Subcutaneous abdominal adipose tissue (tissue), 5 donors: ENCODE data around the gene METTL16.
"Not testable (repeated sequence)": the region's sequence is repeated elsewhere in the genome, so short reads cannot be mapped to it uniquely, and the experiment has no call there.

ENCODE experiments used
- H3K27ac ChIP-seq: one replicate; pipeline ENCODE4 v1.7.0; 2013; ENCODE audit warnings: low read depth, mild to moderate bottlenecking, inconsistent platforms, low read length, moderate library complexity
- H3K27me3 ChIP-seq, 5 donors: one replicate each; pipeline ENCODE4 v1.7.0; 2013; ENCODE audit warnings: low read length in 5 of 5, inconsistent platforms in 1 of 5; ENCODE audit not compliant: control insufficient read depth in 5 of 5, insufficient read depth in 4 of 5
- H3K36me3 ChIP-seq, 5 donors: one replicate each; pipeline ENCODE4 v1.7.0; 2013; ENCODE audit warnings: low read length in 5 of 5; ENCODE audit not compliant: control insufficient read depth in 5 of 5, insufficient read depth in 5 of 5
- H3K4me1 ChIP-seq, 5 donors: one replicate each; pipeline ENCODE4 v1.7.0; 2013; ENCODE audit warnings: low read length in 5 of 5, mild to moderate bottlenecking in 3 of 5, moderate library complexity in 1 of 5; ENCODE audit not compliant: control insufficient read depth in 5 of 5, insufficient read depth in 5 of 5
- H3K4me3 ChIP-seq, 5 donors: one replicate each; pipeline ENCODE4 v1.7.0; 2013; ENCODE audit warnings: low read length in 5 of 5, low read depth in 1 of 5
- H3K9ac ChIP-seq, 5 donors: one replicate each; pipeline ENCODE4 v1.7.0; 2013; ENCODE audit warnings: low read length in 5 of 5, mild to moderate bottlenecking in 4 of 5, moderate library complexity in 3 of 5
- H3K9me3 ChIP-seq, 5 donors: one replicate each; pipeline ENCODE4 v1.7.0; 2013; ENCODE audit warnings: low read length in 5 of 5; ENCODE audit not compliant: control insufficient read depth in 5 of 5
- donor health status: healthy.
- donor health status: healthy.
- donor health status: healthy.
- donor health status: healthy.
- donor health status: healthy.

The METTL16 gene

DNA sequence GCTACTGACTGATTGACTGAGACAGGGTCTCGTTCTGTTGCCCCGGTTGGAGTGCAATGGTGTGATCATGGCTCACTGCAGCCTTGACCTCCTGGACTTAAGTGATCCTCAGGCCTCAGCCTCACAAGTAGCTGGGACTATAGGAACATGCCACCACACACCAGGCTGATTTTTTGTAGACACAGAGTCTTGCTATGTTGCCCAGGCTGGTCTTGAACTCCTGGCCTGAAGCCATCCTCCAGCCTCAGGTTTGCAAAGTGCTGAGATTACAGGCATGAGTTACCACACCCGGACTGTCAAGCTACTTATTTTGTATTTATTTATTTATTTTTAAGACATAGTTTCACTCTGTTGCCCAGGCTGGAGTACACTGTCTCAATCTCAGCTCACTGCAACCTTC lies 55.2 kb downstream of the METTL16 start:
- Histone ChIP-seq H3K27ac (no peak overlapping the region), H3K9me3 (no peaks in the 10 kb centered on the region), H3K27me3 (no peaks in the 10 kb centered on the region), H3K36me3 (peaks cover 0 to 32% (median 14%) of the 10 kb centered on the region in 5 donors), H3K4me1 (peaks cover 0 to 13% (median 10%) of the 10 kb centered on the region in 5 donors), H3K9ac (no peak overlapping the region), H3K4me3 (no peak overlapping the region)

DNA sequence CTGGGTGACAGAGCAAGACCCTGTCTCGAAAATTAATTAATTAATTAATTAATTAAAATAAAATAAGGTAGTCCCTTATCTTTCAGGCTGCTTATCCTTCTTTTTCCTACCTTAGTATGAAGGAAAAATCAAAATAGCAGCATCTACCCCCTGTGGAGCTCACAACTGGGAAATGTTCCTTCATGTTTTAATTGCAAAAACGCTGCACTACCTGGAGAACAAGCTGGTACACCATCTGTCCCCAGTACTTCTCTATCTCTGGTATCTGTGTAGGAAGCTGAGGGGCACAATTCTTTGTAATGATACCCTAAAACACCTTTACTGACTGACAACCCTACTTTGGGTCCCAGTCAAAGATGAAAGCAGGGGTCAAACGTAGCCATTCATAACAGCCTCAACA lies 55.7 kb downstream of the METTL16 start:
- Histone ChIP-seq H3K27ac (no peak overlapping the region), H3K9ac (no peak overlapping the region), H3K9me3 (no peaks in the 10 kb centered on the region), H3K27me3 (no peaks in the 10 kb centered on the region), H3K4me1 (peaks cover 0 to 13% (median 10%) of the 10 kb centered on the region in 5 donors), H3K36me3 (peaks cover 0 to 32% (median 12%) of the 10 kb centered on the region in 5 donors), H3K4me3 (no peak overlapping the region)

DNA sequence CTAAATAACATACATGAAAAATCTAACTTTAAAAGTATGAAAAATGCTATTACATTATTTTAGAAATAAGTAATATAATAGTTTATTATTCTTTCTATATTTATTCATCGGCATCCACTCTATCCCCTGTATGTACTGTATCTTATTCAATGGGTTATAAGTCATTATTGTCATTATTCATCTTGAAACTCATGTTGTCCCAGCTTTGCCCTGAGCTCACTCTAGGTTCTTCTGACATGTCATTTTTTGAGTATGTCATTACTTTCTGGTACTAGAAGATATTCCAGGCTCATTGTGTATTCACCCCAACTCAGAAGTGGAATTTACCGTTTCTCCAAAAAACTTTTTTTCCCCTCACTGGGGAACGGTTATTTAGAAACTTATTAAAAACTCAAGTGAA lies 57.8 kb downstream of the METTL16 start:
- H3K27me3 ChIP-seq: no peaks in the 10 kb centered on the region
- no peak overlapping the region for H3K4me3 ChIP-seq
- no peak overlapping the region for H3K9ac ChIP-seq
- H3K36me3 ChIP-seq: peaks cover 0 to 23% (median 1%) of the 10 kb centered on the region in 5 donors
- H3K27ac ChIP-seq: no peak overlapping the region
- no peaks in the 10 kb centered on the region for H3K9me3 ChIP-seq
- H3K4me1 ChIP-seq: peaks cover 0 to 13% (median 6%) of the 10 kb centered on the region in 5 donors

DNA sequence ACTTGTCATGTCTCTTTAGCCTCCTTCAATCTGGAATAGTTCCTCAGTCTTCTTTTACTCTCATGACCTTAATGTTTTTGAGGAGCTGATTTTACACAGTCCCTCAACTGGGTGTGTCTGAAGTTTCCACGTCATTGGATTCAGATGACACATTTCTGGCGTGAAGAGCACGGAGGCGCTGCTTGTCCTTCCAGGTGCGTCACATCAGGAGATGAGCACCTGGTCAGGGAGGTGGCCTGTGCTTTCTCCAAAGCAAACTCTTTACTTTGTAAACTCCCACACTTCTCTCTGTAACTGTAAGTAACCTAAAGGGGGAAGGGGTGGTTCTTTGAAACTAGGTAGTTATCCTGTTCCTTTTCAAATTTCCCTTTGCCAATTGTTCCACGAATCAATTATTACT lies 58.4 kb downstream of the METTL16 start:
- H3K4me1 ChIP-seq: peaks cover 0 to 13% (median 6%) of the 10 kb centered on the region in 5 donors
- no peaks in the 10 kb centered on the region for H3K9me3 ChIP-seq
- no peak overlapping the region for H3K4me3 ChIP-seq
- peaks cover 0 to 18% (median 0%) of the 10 kb centered on the region in 5 donors for H3K36me3 ChIP-seq
- no peaks in the 10 kb centered on the region for H3K27me3 ChIP-seq
- H3K27ac ChIP-seq: peak overlapping the region; percentile 75
- peak overlapping the region in 2 of 5 donors; percentile 25 to 56 for H3K9ac ChIP-seq

DNA sequence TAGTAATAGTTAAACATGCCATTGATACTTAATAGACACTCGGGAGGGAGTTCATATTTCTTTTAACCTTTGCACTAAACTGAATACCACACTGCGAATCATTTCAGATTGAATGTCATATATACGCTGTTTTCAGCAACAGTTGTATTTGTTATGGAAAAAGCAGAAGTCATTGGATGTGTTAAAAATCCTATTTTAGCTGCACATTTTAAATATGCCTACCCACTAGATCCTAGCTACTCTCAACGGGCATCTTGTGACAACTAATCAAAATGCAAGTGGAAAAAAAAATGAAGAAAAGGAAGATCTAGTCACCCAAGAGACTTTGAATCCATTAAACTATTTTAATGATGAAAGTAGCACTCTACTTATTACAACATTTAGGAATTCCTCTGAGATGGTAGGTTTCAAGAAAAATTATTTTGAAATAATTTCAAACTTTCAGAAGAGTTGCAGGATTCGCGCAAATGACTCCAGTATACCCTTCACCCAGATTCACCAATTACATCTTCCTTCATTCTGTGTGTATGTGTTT lies 59.4 kb downstream of the METTL16 start:
- no peaks in the 10 kb centered on the region for H3K27me3 ChIP-seq

DNA sequence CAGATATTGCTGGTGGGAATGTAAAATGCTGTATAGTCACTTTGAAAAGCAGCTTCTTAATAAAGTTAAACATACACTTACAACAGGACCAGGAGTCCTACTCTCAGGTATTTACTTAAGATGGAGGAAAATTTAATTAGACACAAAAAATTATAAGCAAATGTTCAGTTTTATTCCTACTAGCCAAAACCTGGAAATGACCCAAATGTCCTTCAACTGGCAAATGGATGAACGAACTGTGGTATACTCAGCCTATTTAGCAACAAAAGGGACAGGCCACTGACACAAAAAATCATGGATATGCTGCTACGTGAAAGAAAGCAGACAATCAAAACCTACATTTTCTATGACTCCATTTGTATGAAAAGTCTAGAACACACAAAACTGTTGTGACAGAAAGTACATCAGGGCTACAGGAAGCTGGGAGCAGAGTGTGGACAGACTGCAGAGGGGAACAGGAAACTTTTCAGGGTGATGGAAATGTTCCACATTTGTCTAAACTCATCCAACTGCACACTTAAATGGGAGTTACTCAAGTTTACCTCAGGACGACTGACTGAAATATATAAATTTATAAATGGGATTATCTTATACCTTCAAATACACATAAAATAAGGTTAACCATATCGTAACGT lies 61.6 kb downstream of the METTL16 start:
- no peaks in the 10 kb centered on the region for H3K9me3 ChIP-seq
- H3K27ac ChIP-seq: no peak overlapping the region
- H3K9ac ChIP-seq: no peak overlapping the region
- no peaks in the 10 kb centered on the region for H3K27me3 ChIP-seq
- H3K4me1 ChIP-seq: peaks cover 0 to 13% (median 6%) of the 10 kb centered on the region in 5 donors
- H3K4me3 ChIP-seq: no peak overlapping the region
- peaks cover 0 to 4% (median under 1%) of the 10 kb centered on the region in 5 donors for H3K36me3 ChIP-seq

More for the DNA sequence above, 59.4 kb downstream of the METTL16 start:
- Histone ChIP-seq H3K4me1 (peaks cover 0 to 13% (median 6%) of the 10 kb centered on the region in 5 donors), H3K27ac (peak overlapping the region; percentile 75), H3K36me3 (peaks cover 0 to 17% (median 0%) of the 10 kb centered on the region in 5 donors), H3K9ac (peak overlapping the region in 1 of 5 donors; percentile 56), H3K9me3 (no peaks in the 10 kb centered on the region), H3K4me3 (no peak overlapping the region)

DNA sequence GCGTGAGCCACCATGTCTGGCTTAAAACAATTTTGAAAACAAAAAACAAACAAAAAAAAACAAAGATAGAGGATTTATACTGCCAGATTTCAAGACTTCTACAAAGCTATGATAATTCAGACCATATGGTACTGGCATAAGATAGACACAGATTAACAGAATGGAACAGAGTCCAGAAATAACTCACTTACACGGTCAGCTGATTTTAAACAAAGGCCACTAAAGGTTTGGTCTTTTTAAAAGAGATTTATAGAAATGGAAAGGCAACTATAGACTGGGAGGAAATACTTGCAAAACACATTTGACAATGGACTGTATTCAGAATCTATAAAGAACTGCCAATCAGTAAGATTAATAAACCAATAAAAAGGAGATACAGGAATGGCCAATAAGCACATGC lies 62.2 kb downstream of the METTL16 start:
- no peak overlapping the region for H3K9ac ChIP-seq

DNA sequence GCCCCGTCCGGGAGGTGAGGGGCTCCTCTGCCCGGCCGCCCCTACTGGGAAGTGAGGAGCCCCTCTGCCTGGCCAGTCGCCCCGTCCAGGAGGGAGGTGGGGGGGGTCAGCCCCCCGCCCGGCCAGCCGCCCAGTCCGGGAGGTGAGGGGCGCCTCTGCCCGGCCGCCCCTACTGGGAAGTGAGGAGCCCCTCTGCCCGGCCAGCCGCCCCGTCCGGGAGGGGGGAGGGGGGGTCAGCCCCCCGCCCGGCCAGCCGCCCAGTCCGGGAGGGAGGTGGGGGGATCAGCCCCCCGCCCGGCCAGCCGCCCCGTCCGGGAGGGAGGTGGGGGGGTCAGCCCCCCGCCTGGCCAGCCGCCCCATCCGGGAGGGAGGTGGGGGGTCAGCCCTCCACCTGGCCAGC lies 64.2 kb downstream of the METTL16 start:
- not testable (repeated sequence) for H3K27ac ChIP-seq, H3K27me3 ChIP-seq, H3K4me3 ChIP-seq, H3K4me1 ChIP-seq, H3K36me3 ChIP-seq, H3K9ac ChIP-seq, H3K9me3 ChIP-seq

More for the DNA sequence above, 62.2 kb downstream of the METTL16 start:
- H3K4me1 ChIP-seq: peaks cover 0 to 13% (median 6%) of the 10 kb centered on the region in 5 donors
- H3K9me3 ChIP-seq: no peaks in the 10 kb centered on the region
- peaks cover 0 to 4% (median 0%) of the 10 kb centered on the region in 5 donors for H3K36me3 ChIP-seq
- no peak overlapping the region for H3K4me3 ChIP-seq
- no peaks in the 10 kb centered on the region for H3K27me3 ChIP-seq
- no peak overlapping the region for H3K27ac ChIP-seq

DNA sequence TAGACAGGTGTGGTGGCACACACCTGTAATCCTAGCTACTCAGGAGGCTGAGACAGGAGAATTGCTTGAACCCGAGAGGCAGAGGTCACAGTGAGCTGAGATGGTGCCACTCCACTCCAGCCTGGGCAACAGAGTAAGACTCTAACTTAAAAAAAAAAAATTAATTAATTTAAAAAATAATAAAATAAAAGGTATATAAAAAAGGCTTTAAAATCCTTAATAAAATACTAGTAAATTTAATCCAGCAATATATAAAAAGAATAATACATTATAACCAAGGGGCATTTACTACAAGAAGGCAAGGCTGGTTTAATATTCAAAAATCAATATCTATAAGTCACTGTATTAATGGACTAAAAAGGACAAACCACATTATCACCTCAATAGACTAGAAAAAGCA lies 66.0 kb downstream of the METTL16 start:
- Histone ChIP-seq H3K9ac (no peak overlapping the region), H3K27ac (no peak overlapping the region), H3K4me3 (no peak overlapping the region), H3K27me3 (no peaks in the 10 kb centered on the region), H3K9me3 (no peaks in the 10 kb centered on the region), H3K36me3 (peaks cover 3 to 6% (median 5%) of the 10 kb centered on the region in 5 donors), H3K4me1 (peaks cover 0 to 2% (median 0%) of the 10 kb centered on the region in 5 donors)

DNA sequence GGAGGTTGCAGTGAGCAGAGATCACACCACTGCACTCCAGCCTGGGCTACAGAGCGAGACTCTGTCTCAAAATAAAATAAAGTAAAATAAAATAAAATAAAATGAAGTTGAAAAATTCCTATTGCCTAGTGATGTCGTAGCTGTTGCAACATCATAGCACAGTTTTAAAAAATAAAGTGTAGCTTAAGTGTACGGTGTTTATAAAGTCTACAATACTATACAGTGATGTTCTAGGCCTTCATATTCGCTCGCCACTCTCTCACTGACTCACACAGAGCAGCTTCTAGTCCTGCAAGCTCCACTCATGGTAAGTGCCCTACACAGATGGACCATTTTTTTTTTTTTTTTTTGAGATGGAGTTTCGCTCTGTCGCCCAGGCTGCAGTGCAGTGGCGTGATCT lies 67.3 kb downstream of the METTL16 start:
- Histone ChIP-seq H3K9ac (no peak overlapping the region), H3K27ac (no peak overlapping the region), H3K4me1 (no peaks in the 10 kb centered on the region), H3K27me3 (no peaks in the 10 kb centered on the region), H3K9me3 (no peaks in the 10 kb centered on the region), H3K36me3 (peaks cover 3 to 7% (median 6%) of the 10 kb centered on the region in 5 donors), H3K4me3 (no peak overlapping the region)
